Activated CD4-positive, alpha-beta T cell treated with anti-CD3 and anti-CD28 coated beads, Interleukin-2, amount 10 ng/mL, durations not matched to agents 7 days and 5 days (primary cell): ENCODE data around the gene TMC6. TPM values are rescaled to one million over a fixed set of nuclear protein-coding genes. Genes with fewer than 3 reads are reported as not detected.

ENCODE experiments used
- CTCF ChIA-PET: fragments of 350-600 bp; sonication (Branson Sonifier 250); formaldehyde crosslinking; loops from one replicate; lab custom pipeline; 2021; ENCODE audit warnings: antibody characterized with exemption; lab: Charles Lee
- POLR2A ChIA-PET: fragments of 350-600 bp; sonication (Branson Sonifier 250); formaldehyde crosslinking; loops from one replicate; lab custom pipeline; 2021; ENCODE audit warnings: antibody characterized with exemption; lab: Charles Lee
- DNase-seq: peaks from one replicate; pipeline ENCODE4 v3.0.0-alpha.2; 2020
- H3K27ac Mint-ChIP-seq: one replicate; pipeline ENCODE4 v1.8.0; 2021; ENCODE audit warnings: mild to moderate bottlenecking, moderate library complexity, mixed read lengths
- H3K27me3 Mint-ChIP-seq: one replicate; pipeline ENCODE4 v1.8.0; 2021; ENCODE audit warnings: mixed read lengths
- H3K36me3 Mint-ChIP-seq: one replicate; pipeline ENCODE4 v1.8.0; 2021; ENCODE audit warnings: low read depth, mixed read lengths
- H3K4me1 Mint-ChIP-seq: one replicate; pipeline ENCODE4 v1.8.0; 2021; ENCODE audit warnings: mixed read lengths
- H3K4me3 Mint-ChIP-seq: one replicate; pipeline ENCODE4 v1.8.0; 2021; ENCODE audit warnings: mild to moderate bottlenecking, moderate library complexity, mixed read lengths
- H3K9me3 Mint-ChIP-seq: one replicate; pipeline ENCODE4 v1.8.0; 2021; ENCODE audit warnings: mixed read lengths
- total RNA-seq, 2 experiments: library from RNA; stranded (reverse); gene quantifications; one replicate each; pipeline ENCODE4 v1.2.3, GENCODE V29; 2021

The TMC6 gene
- total RNA-seq, 2 experiments from 2014 or later, result 414 to 438 TPM

- Mint-ChIP-seq H3K9me3 (no peaks in the 10 kb centered on the region), H3K4me1 (peaks cover 76% of the 10 kb centered on the region), H3K27ac (peak overlapping the region; percentile 75), H3K36me3 (peaks cover 72% of the 10 kb centered on the region), H3K27me3 (no peaks in the 10 kb centered on the region), H3K4me3 (no peak overlapping the region)
- POLR2A ChIA-PET, result interaction anchor here (1.3 to 1.6 kb wide), 2 partner anchors 11 to 13 kb away, joined by 4 read pairs; no protein-coding TSS in a partner anchor
- CTCF ChIA-PET, result interaction anchor here (0.5 to 15.8 kb wide), 11 partner anchors 9 to 1467 kb away, joined by 3 to 118 read pairs (median 4); no protein-coding TSS in a partner anchor
- DNase-seq, result no peak
These were observed 9.9 kb upstream of the TMC6 start for GRCh38 chr17:78138204-78139060.

- CTCF ChIA-PET, result interaction anchor here (0.5 to 15.8 kb wide), 13 partner anchors 10 to 1466 kb away, joined by 3 to 118 read pairs (median 3); no protein-coding TSS in a partner anchor
- peak overlapping the region; percentile 44 for H3K4me3 Mint-ChIP-seq
- peak; percentile 61 for DNase-seq
- no peaks in the 10 kb centered on the region for H3K27me3 Mint-ChIP-seq
- POLR2A ChIA-PET, result interaction anchor here (0.6 to 1.6 kb wide), 3 partner anchors 10 to 54 kb away, joined by 3 to 4 read pairs (median 4); no protein-coding TSS in a partner anchor
- no peaks in the 10 kb centered on the region for H3K9me3 Mint-ChIP-seq
- peak overlapping the region; percentile 81 for H3K27ac Mint-ChIP-seq
- H3K4me1 Mint-ChIP-seq, result peaks cover 80% of the 10 kb centered on the region
- peaks cover 74% of the 10 kb centered on the region for H3K36me3 Mint-ChIP-seq
These were observed 9.0 kb upstream of the TMC6 start for GRCh38 chr17:78137392-78138203.

- DNase-seq, result no peak
- Mint-ChIP-seq H3K27me3 (no peaks in the 10 kb centered on the region), H3K4me3 (peak overlapping the region; percentile 16), H3K9me3 (no peaks in the 10 kb centered on the region), H3K27ac (peak overlapping the region; percentile 36), H3K4me1 (peaks cover 71% of the 10 kb centered on the region), H3K36me3 (peaks cover 71% of the 10 kb centered on the region)
- POLR2A ChIA-PET, result interaction anchor here (0.6 to 0.8 kb wide), 2 partner anchors 16 to 20 kb away, joined by 3 to 7 read pairs; no protein-coding TSS in a partner anchor
- CTCF ChIA-PET, result interaction anchor here (1.5 to 15.8 kb wide), 6 partner anchors 13 to 50 kb away, joined by 5 to 118 read pairs (median 11); no protein-coding TSS in a partner anchor
These were observed 7.4 kb upstream of the TMC6 start for GRCh38 chr17:78135858-78136500.

DNA sequence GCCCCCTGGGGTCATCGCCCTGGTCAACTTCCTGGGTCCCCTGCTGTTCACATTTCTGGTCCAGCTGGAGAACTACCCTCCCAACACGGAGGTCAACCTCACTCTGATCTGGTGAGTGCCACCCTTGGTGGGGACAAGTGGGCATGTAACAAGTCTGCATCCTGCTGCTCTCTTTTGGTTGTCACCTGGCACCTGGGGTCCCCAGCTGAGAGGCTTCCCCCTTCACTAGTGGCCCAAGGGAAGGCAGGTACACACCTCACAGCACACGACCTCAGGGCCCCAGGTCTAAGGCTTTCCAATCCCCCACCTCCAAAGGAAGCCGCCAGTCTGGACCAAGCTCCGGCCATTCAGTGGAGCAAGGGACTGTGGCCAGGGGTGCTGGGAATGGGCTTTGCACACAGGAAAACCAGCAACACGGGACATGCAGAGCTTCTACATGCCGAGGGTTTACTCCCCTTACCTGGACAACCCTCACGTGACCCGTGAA, 6.4 kb upstream of the TMC6 start:
- no peaks in the 10 kb centered on the region for H3K27me3 Mint-ChIP-seq
- H3K36me3 Mint-ChIP-seq, result peaks cover 71% of the 10 kb centered on the region
- peaks cover 68% of the 10 kb centered on the region for H3K4me1 Mint-ChIP-seq
- CTCF ChIA-PET, result interaction anchor here (0.9 to 15.8 kb wide), 12 partner anchors 7 to 122 kb away, joined by 3 to 118 read pairs (median 5); partner anchors contain the start of gene SYNGR2
- H3K9me3 Mint-ChIP-seq, result no peaks in the 10 kb centered on the region
- H3K27ac Mint-ChIP-seq, result no peak overlapping the region
- DNase-seq, result no peak
- POLR2A ChIA-PET, result no interaction called here
- no peak overlapping the region for H3K4me3 Mint-ChIP-seq

- Mint-ChIP-seq H3K27ac (peak overlapping the region; percentile 85), H3K9me3 (no peaks in the 10 kb centered on the region), H3K4me3 (peak overlapping the region; percentile 78), H3K27me3 (no peaks in the 10 kb centered on the region), H3K36me3 (peaks cover 67% of the 10 kb centered on the region), H3K4me1 (peaks cover 71% of the 10 kb centered on the region)
- CTCF ChIA-PET, result interaction anchor here (0.9 to 15.8 kb wide), 12 partner anchors 8 to 121 kb away, joined by 3 to 118 read pairs (median 5); partner anchors contain the start of gene SYNGR2
- POLR2A ChIA-PET, result interaction anchor here (1.2 kb wide), 1 partner anchor 13 kb away, joined by 4 read pairs; no protein-coding TSS in a partner anchor
- DNase-seq, result peak; percentile 90
These were observed 5.7 kb upstream of the TMC6 start for GRCh38 chr17:78133971-78134898.

DNA sequence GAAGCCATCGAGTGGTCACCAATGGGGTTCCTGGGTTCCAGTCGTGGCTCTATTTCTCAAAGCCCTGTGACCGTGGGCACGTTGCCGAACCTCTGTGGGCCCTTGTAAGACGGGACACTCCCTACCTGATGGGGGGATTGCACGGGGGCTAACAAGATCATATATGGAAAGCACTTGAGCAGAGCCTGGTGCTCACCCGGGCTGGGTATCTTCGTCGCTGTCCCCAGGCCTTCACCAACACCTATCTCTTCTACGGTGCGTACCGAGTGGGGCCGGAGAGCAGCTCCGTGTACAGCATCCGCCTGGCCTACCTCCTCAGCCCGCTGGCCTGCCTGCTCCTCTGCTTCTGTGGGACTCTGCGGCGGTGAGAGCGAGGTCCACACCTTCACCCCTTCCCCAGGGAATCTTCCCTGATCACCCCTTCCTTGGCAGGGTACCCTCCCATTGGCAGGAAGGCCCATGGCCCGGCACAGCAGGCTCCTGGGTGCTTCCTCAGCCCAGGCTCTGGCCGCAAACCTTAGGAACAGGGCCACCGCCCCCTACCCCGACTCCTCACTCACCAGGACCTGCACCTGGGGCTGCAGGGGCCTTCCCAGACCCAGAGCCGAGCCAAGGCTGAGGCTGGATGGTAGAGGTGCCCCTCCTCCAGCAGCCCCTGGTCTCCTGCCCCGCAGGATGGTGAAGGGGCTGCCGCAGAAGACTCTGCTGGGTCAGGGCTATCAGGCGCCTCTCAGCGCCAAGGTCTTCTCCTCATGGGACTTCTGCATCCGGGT, 4.8 kb upstream of the TMC6 start:
- POLR2A ChIA-PET, result interaction anchor here (1.2 kb wide), 1 partner anchor 12 kb away, joined by 4 read pairs; no protein-coding TSS in a partner anchor
- Mint-ChIP-seq H3K27ac (peak overlapping the region; percentile 85), H3K27me3 (no peaks in the 10 kb centered on the region), H3K4me3 (peak overlapping the region; percentile 78), H3K4me1 (peaks cover 67% of the 10 kb centered on the region), H3K9me3 (no peaks in the 10 kb centered on the region), H3K36me3 (peaks cover 61% of the 10 kb centered on the region)
- no peak for DNase-seq
- CTCF ChIA-PET, result interaction anchor here (1.2 to 15.8 kb wide), 7 partner anchors 9 to 120 kb away, joined by 3 to 118 read pairs (median 5); no protein-coding TSS in a partner anchor

- H3K9me3 Mint-ChIP-seq, result no peaks in the 10 kb centered on the region
- ChIA-PET POLR2A (interaction anchor here (1.2 kb wide), 1 partner anchor 11 kb away, joined by 4 read pairs; no protein-coding TSS in a partner anchor), CTCF (interaction anchor here (7.9 to 15.8 kb wide), 2 partner anchors 9 to 22 kb away, joined by 89 to 118 read pairs; no protein-coding TSS in a partner anchor)
- H3K36me3 Mint-ChIP-seq, result peaks cover 62% of the 10 kb centered on the region
- peak overlapping the region; percentile 78 for H3K4me3 Mint-ChIP-seq
- no peak for DNase-seq
- no peaks in the 10 kb centered on the region for H3K27me3 Mint-ChIP-seq
- peaks cover 61% of the 10 kb centered on the region for H3K4me1 Mint-ChIP-seq
- peak overlapping the region; percentile 85 for H3K27ac Mint-ChIP-seq
These were observed 4.2 kb upstream of the TMC6 start for GRCh38 chr17:78132767-78133178.

GRCh38 chr17:78132084-78132676, 3.6 kb upstream of the TMC6 start:
- peak; percentile 75 for DNase-seq
- no peaks in the 10 kb centered on the region for H3K27me3 Mint-ChIP-seq
- no peaks in the 10 kb centered on the region for H3K9me3 Mint-ChIP-seq
- H3K27ac Mint-ChIP-seq, result peak overlapping the region; percentile 85
- peaks cover 62% of the 10 kb centered on the region for H3K36me3 Mint-ChIP-seq
- peak overlapping the region; percentile 78 for H3K4me3 Mint-ChIP-seq
- ChIA-PET POLR2A (no interaction called here), CTCF (interaction anchor here (15.8 kb wide), 1 partner anchor 21 kb away, joined by 89 read pairs; no protein-coding TSS in a partner anchor)
- peaks cover 56% of the 10 kb centered on the region for H3K4me1 Mint-ChIP-seq

- Mint-ChIP-seq H3K27me3 (no peaks in the 10 kb centered on the region), H3K27ac (peak overlapping the region; percentile 99), H3K4me3 (peak overlapping the region; percentile 78), H3K36me3 (peaks cover 60% of the 10 kb centered on the region), H3K9me3 (no peaks in the 10 kb centered on the region), H3K4me1 (peaks cover 51% of the 10 kb centered on the region)
- no peak for DNase-seq
- ChIA-PET CTCF (interaction anchor here (0.7 to 15.8 kb wide), 6 partner anchors 9 to 46 kb away, joined by 3 to 89 read pairs (median 5); no protein-coding TSS in a partner anchor), POLR2A (interaction anchor here (0.7 to 1.9 kb wide), 3 partner anchors 8 to 31 kb away, joined by 3 to 7 read pairs (median 6); no protein-coding TSS in a partner anchor)
These were observed 2.9 kb upstream of the TMC6 start for GRCh38 chr17:78131172-78132083.
